GM19023 (cell line): ENCODE measurements around the gene OTOGL.
"Not testable (repeated sequence)": the region's sequence is repeated elsewhere in the genome, so short reads cannot be mapped to it uniquely, and the experiment has no call there.

Experiments used
- ATAC-seq: cut with Tn5 transposase; IDR thresholded peaks from one replicate; pipeline ENCODE4 v1.9.1; 2021; ENCODE audit warnings: mild to moderate bottlenecking, moderate library complexity; ENCODE audit not compliant: unreplicated experiment

OTOGL gene

DNA sequence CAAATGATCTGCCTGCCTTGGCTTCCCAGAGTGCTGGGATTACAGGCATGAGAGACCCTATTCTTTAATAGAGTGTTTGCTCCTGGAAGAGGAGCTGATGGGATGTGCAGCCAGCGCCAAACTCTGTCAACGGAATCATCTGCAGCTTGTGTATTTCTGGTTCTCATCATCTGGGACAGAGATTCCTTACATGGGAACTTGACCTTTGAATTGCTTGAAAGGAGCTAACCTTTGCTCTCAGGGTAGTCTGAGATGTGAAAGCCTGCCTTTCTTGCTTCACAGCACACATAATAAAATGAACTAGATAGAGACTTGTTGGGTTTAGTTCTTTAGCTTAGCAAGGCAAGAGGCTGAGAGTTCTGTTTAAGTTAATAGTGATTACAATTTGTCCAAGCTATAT, 120.0 kb downstream of the OTOGL start:
- ATAC-seq: no peak

DNA sequence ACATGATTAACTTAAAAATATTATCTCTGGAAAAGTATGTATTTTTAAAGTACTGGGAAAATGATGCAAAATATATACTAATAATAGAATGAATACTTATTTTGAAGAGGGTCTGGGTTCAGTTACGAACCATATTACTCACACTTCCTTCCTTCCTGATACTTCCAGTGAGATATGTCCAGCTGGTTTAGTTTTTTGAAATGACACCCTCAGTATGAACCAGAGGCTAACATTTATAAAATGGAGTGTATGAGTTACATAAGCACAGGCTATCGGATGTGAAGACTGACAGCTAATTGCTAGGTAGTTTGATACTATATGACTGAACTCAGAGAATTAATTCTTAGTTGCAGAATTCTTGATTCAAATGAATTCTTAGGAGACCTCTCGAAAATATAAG, 122.9 kb downstream of the OTOGL start:
- no peak for ATAC-seq

DNA sequence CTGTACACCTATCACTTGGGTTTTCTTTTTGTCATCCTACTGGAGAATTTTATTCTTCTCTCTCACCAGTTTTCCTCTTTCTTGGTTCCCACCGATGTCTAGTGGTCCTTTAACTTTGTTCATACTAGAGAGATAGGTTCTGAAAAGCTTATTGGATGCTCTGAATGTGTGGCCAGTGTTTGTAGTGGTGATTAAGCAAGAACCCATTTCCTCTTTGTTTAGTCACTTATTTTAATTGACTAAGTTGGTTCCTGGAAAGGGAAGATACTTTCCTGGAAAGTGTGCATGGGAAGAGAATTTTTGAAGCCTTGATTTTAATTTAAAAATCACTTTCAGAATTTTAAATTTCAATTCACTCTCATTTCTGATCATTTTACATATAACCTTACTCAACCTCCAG, 127.2 kb downstream of the OTOGL start:
- no peak for ATAC-seq

DNA sequence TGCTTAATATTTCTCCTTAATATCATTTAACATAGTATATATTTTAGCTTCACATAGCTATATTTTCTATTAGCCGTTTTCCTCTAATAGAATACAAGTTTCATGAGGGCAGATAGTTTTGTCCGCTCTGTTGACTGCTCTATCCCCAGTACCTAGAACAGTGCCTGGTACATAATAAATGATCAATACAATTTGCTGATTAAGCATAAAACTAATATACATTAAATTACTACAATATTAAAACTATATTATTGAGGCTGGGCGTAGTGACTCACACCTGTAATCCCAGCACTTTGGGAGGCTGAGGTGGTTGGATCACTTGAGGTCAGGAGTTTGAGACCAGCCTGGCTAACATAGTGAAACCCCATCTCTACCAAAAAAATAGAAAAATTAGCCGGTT, 128.6 kb downstream of the OTOGL start:
- ATAC-seq: not testable (repeated sequence)

DNA sequence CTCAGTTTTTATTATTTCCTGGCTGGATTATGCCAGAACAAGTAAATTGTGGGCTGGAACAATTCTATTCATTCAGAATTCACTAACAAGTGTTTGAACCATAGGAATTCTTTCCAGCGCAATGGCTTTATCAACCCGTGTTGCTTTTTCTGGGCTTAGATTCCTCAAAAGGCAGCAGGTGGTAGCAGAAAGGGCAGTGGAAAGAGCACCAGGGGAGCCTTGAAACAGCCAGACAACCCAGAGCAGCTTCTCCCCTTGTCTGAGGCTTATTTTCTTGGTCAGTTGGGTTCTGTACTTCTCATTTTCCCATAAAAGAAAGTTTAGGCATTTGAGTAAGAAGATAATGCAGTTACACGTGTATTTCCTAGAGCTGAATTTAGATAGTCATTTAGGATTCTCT, 130.7 kb downstream of the OTOGL start:
- no peak for ATAC-seq

DNA sequence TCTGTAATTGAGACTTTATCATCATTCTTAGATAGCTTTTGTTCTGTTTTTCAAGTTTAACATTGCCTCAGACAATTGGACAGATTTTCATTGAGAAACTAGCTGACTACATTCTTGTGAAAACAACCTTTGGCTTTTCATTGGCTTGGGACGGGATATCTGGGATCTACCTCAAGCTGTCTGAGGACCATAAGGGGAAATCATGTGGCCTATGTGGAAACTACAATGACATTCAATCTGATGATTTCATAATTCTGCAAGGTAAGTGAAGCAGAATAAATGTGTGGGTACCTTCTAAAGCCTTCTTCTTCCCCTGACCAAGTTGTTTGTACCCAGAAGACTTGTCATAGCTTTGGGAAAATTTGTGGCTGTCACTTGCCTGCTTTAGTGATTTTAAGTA, 133.5 kb downstream of the OTOGL start:
- no peak for ATAC-seq

DNA sequence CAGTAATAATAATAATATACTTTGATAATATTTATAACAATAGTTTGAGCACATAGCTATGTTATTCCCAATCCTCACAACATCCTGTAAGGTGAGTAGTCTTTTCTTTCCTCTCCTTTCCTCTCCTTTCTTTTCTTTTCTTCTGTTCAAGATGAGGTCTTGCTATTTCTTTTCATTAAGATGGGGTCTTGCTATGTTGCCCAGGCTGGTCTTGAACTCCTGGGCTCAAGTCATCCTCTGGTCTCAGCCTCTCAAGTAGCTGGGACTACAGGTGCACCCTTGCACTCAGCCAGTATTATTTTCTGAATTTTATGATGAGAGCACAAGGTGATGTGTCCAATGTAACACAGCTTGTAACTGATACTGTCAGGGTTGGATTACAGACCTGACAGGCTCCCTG, 134.6 kb downstream of the OTOGL start:
- no peak for ATAC-seq

DNA sequence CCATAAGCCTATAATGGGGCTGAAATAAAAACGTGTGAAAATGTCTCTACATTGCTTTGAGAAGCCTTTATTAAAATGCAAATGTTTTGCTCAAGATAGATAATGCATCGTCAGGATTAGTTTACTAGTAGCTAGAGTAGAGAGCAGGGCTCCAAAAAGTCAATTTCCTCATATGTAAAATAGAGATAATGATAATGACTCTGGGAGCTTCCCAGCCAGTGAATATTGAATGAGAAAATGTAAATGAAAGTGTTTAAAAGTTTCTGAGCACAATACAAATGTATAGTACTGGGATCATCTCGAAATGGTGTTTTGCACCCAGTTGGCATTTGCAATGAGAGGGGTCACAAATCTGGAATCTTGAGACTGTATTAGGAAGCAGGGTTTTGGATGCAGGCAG, 135.3 kb downstream of the OTOGL start:
- no peak for ATAC-seq

DNA sequence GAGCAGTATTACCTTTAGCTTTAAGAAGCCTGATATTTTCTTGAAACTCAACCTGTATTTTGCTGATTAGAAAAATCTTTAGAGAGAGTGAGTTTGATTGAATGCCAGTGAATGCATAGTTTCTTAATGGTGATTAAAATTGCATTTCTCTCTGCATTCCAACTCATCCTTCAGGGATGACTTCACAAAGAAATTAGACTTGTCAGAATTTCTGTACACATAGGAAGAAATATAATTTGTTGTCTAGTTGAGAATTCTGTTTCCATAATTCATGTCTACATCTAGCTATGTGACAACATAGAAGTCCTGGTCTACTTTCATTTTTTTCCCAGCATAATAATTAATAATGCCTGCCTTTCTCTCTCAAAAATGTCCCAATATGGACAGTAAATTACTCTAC, 136.6 kb downstream of the OTOGL start:
- ATAC-seq: no peak

DNA sequence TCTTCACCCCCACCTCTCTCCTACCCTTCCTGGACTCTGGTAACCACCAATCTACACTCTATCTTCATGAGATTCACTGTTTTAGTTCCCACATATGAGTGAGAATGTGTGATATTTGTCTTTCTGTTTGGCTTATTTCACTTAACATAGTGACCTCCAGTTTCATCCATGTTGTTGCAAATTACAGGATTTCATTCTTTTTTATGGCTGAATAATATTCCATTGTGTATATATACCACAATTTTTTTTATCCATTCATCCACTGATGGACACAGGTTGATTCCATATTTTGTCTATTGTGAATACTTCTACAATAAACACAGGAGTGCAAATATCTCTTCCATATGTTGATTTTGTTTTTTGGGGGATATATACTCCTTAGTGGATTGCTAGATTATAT, 140.5 kb downstream of the OTOGL start:
- no peak for ATAC-seq

DNA sequence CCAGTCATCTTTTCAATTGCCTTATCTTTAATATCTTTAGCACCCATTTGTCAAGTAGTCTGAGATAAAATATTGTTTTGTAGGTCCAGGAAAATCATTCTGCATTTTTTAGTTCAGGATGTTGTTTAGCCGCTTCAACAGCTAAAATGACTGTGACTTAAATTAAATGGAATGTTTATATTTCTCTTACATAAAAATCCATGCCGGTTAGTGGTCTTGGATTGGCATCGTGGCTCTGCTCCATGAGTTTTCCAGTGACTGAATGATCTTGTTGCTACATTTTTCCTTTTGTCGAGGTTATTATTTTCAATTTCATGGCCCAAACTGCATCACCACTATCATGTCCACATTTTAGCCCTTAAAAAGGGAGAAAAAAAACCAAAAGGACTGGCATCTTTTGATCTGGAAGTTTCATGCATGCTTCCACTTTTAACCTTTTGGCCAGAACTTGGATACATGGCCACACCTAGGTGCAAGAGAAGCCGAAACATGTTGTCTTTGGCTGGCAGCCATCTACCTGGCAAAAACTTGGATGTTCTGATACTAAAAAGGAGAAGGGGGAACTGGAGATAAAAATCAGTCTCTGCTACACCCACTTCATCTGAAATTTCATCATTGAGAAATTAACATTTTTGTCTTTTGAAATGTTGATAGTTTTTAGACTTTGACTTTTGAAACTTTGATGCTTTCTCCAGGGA, 142.4 kb downstream of the OTOGL start:
- no peak for ATAC-seq

DNA sequence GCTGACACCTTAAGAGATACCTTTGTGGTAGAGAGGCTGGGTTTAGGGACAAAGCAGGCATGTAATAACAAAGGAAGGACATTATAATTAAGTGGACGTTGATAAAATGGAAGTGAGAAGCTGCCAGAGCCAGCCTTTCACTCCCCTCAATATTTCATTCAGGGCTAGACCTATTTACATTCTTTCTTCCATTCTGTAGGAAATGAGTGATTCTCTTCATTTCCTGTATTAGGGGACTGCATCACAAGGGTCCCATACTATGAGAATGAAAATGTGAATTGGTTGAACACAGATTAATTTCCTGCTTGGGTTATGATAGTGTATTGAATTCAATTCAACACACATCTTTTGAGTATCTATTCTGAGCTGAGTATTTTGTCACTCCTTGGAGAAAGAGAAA, 143.0 kb downstream of the OTOGL start:
- ATAC-seq: no peak

DNA sequence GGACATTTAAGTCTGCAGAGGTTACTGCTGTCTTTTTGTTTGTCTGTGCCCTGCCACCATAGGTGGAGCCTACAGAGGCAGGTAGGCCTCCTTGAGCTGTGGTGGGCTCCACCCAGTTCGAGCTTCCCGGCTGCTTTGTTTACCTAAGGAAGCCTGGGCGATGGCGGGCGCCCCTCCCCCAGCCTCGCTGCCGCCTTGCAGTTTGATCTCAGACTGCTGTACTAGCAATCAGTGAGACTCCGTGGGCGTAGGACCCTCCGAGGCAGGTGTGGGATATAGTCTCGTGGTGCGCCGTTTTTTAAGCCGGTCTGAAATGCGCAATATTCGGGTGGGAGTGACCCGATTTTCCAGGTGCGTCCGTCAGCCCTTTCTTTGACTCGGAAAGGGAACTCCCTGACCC, 150.2 kb downstream of the OTOGL start:
- not testable (repeated sequence) for ATAC-seq

DNA sequence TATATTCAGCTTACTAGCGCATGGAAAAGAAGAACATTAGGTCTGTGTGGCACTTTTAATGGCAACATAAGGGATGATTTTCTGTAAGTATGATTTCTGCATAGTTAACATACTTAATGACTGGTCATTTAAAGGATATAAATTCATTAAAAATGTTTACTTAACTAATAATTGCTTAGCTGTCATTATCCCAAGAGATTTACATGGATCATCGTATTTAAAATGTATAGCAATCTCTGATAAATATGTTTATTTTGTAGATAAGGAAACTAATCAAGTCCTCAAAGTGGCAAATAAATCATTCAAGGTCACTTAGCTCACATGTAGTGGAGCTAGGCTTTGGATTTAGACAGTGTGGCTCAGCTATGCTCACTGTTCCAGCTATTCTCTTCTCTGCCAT, 158.6 kb downstream of the OTOGL start:
- ATAC-seq: no peak

DNA sequence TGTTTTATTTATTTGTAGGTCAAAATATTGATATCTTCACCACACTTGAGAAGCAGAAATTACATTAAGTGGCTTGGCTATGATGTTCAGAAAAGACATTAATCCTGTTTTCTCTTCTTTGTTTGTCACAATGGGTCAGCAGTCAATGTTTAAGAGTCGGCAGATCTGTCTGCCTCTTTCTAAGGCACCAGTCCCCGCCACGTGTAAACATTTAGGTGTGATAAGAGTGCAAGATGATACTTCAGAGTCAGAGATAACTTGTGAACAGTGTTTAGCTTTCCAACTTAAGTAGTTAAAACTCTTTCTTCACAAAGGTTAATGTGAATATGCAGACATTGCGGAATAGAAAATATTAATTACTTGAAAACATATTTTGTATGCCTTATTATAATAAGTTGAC, 160.9 kb downstream of the OTOGL start:
- ATAC-seq: no peak

DNA sequence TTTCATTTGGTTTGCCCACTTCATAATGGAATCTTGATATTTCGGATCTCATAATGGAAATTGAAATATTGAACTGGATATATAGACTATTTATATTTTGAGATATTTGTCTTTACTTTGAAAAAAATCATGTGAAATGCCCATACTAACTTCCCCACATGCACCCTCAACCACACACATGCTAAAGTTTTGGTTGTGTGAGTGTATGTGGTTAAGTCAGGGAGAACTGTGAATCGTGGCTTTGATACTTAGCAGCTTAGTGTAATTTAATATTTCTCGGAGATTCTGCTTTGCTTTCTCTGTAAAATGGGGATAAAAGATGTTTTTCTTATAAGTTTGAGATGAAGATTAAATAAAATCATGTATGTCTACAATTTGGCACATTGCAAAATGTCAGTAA, 162.1 kb downstream of the OTOGL start:
- no peak for ATAC-seq

DNA sequence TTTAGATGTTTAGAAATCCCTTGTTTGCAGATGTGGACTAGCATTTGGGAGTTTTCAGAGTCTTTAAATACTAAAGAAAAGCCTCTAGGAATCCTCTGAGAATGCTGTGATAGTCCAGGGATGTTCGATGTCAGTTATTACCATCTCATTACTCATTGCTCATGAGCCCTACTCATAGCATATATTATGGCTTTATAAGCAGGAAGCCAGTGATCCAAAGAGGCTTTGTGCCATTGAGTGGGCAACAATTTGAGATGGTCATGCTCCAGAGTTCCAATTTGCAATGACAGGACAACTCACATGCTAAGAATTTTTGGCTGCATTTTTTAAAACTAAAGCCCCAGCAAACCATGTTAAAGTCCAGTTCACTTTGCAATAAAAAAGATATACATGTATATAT, 163.0 kb downstream of the OTOGL start:
- ATAC-seq: no peak

DNA sequence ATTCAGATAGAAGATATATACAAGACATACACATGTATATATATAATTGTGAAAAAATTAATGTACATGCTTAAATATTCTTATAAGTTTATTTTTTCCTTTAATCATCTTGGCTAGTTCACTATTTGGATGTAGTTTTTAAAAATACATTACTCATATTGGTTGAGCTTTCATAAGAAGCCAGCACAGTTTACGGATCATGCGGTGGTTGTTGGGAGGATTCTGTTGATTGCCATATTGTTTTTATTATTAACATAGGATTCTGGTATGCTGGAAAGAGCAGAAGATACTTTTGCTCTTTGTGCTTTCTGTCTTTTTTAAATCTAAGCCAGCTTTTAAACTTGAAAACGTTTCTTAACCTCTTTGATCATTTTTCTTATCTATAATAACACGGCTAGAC, 163.4 kb downstream of the OTOGL start:
- no peak for ATAC-seq

DNA sequence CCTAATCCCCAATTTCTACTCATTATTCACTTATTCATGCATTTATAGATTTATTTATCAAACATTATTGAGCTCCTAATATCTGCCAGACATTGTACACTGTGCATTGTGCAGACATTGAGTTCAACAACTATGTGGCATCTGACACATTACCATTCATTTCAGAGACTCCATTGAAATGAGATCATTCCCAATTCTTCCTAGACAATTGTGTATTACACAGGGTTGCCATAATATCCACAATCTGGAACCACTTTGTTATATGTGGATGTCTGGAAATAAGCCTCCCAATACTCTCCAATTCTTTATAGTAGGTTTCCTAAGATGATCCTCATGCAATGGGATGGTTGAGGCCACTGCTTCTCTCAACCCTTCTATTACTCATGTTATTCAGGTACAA, 165.0 kb downstream of the OTOGL start:
- no peak for ATAC-seq

DNA sequence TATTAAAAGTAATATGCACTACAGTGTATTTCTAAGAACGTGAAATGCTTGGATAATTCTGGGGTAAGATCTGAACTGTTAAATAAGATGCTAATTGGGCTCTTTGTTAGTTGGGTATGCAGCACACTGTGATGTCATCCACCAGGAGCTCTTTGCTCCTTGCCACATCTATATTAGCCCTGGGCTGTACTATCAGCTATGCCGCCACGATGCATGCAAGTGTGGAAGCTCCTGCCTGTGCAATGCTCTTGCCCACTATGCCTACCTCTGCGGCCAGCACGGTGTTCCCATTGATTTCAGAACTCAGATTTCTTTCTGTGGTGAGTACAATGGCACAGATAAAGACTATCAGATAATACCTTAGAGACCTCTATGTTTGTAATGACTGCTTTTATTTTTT, 165.6 kb downstream of the OTOGL start:
- ATAC-seq: no peak

DNA sequence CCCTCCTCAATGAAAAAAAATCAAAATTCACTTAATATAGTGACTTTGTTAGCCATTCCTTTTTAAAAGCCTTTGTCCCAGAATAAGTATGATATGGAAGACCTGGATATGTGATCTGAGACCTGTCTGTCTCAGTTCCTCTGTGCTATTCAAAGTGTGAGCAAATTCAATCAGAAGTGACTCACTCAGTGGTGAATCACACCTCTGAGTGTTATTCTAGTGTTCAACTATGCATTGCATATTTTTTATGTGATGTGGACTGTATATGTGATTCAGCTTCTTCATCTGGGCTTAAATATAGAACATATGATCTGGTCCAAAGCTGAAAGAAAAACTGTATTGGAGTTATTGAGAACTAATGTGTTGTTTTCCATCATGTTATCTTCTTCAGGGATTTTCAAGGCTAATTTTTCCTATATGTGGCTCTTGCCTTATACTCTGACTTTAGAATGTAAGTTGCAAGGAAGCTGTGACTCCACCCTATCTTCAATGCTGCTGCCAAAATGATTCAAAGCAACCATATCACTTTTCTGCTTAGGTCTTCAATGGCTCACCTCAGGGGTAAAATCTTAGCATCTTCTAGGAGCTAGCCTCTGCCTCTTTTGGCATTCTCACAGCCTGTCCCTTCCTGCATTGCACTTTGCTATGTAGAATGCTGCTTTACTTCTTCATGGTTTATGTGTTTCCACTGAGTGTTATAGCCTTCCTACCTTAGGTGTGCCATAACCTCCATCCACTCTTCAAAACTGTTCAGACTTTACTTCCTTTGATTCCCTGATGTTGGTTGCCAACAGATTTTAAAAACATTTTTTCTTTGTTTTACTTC, 169.8 kb downstream of the OTOGL start:
- ATAC-seq: no peak

DNA sequence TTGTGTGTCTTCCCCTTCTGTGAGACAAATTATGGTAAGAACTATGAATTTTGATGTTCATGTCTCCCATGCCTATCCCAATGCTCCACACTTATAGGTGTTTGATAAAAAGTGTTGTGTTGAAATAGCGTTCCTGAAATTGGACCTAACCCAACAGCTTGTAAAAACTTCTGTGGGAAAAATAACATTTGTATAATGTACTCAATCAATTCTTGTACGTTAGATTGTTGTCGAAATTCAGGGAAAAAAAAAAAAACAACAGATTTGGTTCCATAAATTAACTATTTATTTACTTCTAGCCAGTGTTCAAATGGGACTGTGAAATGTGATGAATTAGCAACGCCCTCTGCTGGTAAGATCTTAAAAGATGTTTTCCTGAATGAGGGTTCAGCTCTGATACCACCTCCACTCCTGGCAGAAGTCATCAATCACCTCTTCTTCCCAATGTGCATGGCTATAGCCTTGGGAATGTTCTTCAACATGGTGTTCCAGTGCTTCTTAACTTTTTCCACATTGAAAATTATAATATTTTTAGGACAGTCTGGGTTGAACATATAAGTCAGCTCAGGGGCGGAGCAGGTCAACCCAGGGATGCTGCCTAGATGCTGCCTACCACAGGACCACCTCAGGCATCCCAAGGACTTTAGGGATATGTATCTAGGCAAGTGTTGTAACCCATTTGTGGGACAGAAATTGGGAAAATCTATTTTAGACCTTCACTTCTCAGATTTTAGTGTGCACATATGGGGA, 170.6 kb downstream of the OTOGL start:
- ATAC-seq: no peak
